SK-N-SH (cell line): ENCODE data around the gene CAPN10.

Source experiments
- CTCF ChIP-seq: fragments of 200-600 bp; sonication (generic); IDR thresholded peaks from 2 replicates; pipeline ENCODE4 v1.6.1; 2017; ENCODE audit warnings: antibody characterized with exemption, mild to moderate bottlenecking, moderate library complexity
- TCF12 ChIP-seq: IDR thresholded peaks from 2 replicates; pipeline ENCODE4 v1.4.0; 2012

DNA sequence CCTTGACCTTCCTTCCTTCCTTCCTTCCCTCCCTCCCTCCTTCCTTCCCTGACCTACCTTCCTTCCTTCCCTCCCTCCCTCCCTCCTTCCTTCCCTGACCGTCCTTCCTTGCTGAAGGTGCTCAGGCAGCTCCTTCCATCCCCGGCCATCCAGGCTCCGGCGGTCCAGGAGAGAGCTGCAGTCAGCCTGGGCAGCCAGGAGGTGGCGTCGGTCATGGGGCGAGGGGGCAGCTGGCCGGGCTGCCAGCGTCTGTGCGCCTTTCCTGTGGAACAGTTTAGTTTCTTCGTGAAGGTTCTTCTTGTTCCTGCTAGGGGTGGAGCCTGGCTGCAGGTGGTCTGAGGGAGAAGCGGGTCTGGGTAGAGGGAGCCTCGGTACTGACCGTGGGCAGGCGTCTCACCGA is 54.4 kb downstream of the CAPN10 start:
- TF ChIP-seq CTCF, result no peak
- TF ChIP-seq TCF12, result no peak
